Stimulated activated naive B cell treated with anti-CD40 and anti-IgM and Interleukin-4, amounts not matched to agents 10 μg/mL and 1 μg/mL and 100 μg/mL, for 72 hours (primary cell): Measurements from ENCODE around the gene SWAP70.
A peak's percentile ranks its signal among the peaks of the same experiment; 100 is the strongest.

ENCODE experiments used
- ATAC-seq, 2 donors: fragments of 150-1000 bp; cut with Tn5 transposase; replicated peaks; 2 replicates each; pipeline ENCODE4 v1.10.0; 2021; ENCODE audit warnings: moderate library complexity in 1 of 2
- DNase-seq: peaks from one replicate; pipeline ENCODE4 v3.0.0; 2021
- H3K27ac Mint-ChIP-seq: one replicate; pipeline ENCODE4 v1.8.0; 2022; ENCODE audit warnings: mild to moderate bottlenecking, mixed read lengths
- H3K27me3 Mint-ChIP-seq, 2 donors: one replicate each; pipeline ENCODE4 v1.8.0; 2022; ENCODE audit warnings: mixed read lengths in 2 of 2
- H3K36me3 Mint-ChIP-seq, 2 donors: one replicate each; pipeline ENCODE4 v1.8.0; 2022; ENCODE audit warnings: mixed read lengths in 2 of 2, mild to moderate bottlenecking in 1 of 2
- H3K4me1 Mint-ChIP-seq, 2 donors: one replicate each; pipeline ENCODE4 v1.8.0; 2022; ENCODE audit warnings: mixed read lengths in 2 of 2, mild to moderate bottlenecking in 1 of 2
- H3K4me3 Mint-ChIP-seq, 2 donors: one replicate each; pipeline ENCODE4 v1.8.0; 2022; ENCODE audit warnings: mild to moderate bottlenecking in 2 of 2, mixed read lengths in 2 of 2, moderate library complexity in 1 of 2
- H3K9me3 Mint-ChIP-seq, 2 donors: one replicate each; pipeline ENCODE4 v1.8.0; 2022; ENCODE audit warnings: mixed read lengths in 2 of 2, mild to moderate bottlenecking in 1 of 2

SWAP70 gene

GRCh38 chr11:9747828-9748227 lies 84.0 kb downstream of the SWAP70 start:
- Mint-ChIP-seq H3K4me1 (peaks cover 47 to 59% of the 10 kb centered on the region in 2 donors), H3K36me3 (peaks cover 42 to 60% of the 10 kb centered on the region in 2 donors), H3K27me3 (no peaks in the 10 kb centered on the region), H3K4me3 (peak overlapping the region; percentile 72 to 73), H3K9me3 (no peaks in the 10 kb centered on the region), H3K27ac (peak overlapping the region; percentile 60)
- no peak for DNase-seq
- ATAC-seq, result no peak

DNA sequence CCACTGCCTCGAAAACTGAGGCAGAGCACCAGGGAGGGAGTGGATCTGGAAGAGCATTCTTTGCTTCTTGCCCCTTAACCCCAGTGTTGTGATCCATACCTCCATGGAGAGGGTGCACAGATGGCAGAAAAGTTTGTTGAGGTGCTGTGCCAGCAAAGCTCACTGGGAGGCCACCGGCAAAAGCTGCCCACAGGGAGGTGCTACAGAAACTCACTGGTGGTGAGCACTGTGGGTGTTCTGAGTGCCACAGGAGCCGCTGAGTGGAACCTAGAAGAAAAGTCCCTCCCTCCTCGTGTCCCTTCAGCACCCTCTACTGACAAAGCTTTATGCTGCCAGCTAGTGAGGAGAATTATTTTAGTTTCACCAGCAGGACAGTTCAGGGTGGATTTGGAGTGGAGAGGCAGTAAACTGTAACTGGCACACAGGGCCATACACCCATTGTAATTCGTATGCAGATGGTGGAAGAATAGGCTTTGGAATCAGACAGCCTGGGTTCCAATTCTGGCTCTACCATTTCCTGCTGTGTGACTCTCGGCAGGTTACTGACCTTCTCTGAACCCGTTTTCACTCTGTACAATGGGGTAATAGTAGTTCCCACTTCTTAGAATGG lies 84.6 kb downstream of the SWAP70 start:
- H3K4me3 Mint-ChIP-seq, result peak overlapping the region; percentile 72 to 73
- no peaks in the 10 kb centered on the region for H3K9me3 Mint-ChIP-seq
- peaks cover 52 to 65% of the 10 kb centered on the region in 2 donors for H3K4me1 Mint-ChIP-seq
- H3K27me3 Mint-ChIP-seq, result no peaks in the 10 kb centered on the region
- H3K27ac Mint-ChIP-seq, result peak overlapping the region; percentile 60
- H3K36me3 Mint-ChIP-seq, result peaks cover 49 to 66% of the 10 kb centered on the region in 2 donors
- peak; percentile 73 to 75 for ATAC-seq
- peak; percentile 81 for DNase-seq

GRCh38 chr11:9750551-9750950 lies 86.7 kb downstream of the SWAP70 start:
- no peak for ATAC-seq
- no peak overlapping the region for H3K4me3 Mint-ChIP-seq
- H3K27ac Mint-ChIP-seq, result peak overlapping the region; percentile 93
- no peak for DNase-seq
- no peaks in the 10 kb centered on the region for H3K27me3 Mint-ChIP-seq
- no peaks in the 10 kb centered on the region for H3K9me3 Mint-ChIP-seq
- peaks cover 64 to 79% of the 10 kb centered on the region in 2 donors for H3K4me1 Mint-ChIP-seq
- peaks cover 47 to 71% of the 10 kb centered on the region in 2 donors for H3K36me3 Mint-ChIP-seq

GRCh38 chr11:9752091-9752490 lies 88.2 kb downstream of the SWAP70 start:
- Mint-ChIP-seq H3K27me3 (no peaks in the 10 kb centered on the region), H3K36me3 (peaks cover 36 to 69% of the 10 kb centered on the region in 2 donors), H3K27ac (no peak overlapping the region), H3K9me3 (no peaks in the 10 kb centered on the region), H3K4me3 (no peak overlapping the region), H3K4me1 (peaks cover 65 to 79% of the 10 kb centered on the region in 2 donors)
- no peak for ATAC-seq
- DNase-seq, result no peak

DNA sequence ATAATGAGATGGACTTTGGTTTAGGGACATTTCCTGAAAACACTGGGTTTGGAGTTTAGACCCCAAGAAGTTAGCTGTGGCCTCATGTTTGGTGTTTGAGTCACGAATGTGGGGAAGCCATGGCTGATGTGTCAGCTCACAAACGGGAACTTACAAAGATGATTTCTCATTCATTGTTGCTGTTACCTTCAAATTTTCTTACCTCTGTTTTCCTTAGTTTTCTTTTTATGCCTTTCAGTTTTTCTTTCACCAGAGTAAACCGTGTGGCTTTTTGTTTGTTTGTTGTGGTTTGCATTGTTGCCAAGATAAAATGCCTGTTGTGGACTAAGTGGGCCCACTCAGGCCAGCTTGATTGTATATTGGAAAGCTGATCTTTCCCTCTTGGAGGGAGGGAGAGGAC lies 89.1 kb downstream of the SWAP70 start:
- H3K36me3 Mint-ChIP-seq, result peaks cover 28 to 62% of the 10 kb centered on the region in 2 donors
- ATAC-seq (no peak), DNase-seq (no peak)
- no peaks in the 10 kb centered on the region for H3K9me3 Mint-ChIP-seq
- no peaks in the 10 kb centered on the region for H3K27me3 Mint-ChIP-seq
- peak overlapping the region; percentile 92 for H3K27ac Mint-ChIP-seq
- H3K4me1 Mint-ChIP-seq, result peaks cover 64 to 79% of the 10 kb centered on the region in 2 donors
- H3K4me3 Mint-ChIP-seq, result peak overlapping the region in 1 of 2 donors; percentile 55

DNA sequence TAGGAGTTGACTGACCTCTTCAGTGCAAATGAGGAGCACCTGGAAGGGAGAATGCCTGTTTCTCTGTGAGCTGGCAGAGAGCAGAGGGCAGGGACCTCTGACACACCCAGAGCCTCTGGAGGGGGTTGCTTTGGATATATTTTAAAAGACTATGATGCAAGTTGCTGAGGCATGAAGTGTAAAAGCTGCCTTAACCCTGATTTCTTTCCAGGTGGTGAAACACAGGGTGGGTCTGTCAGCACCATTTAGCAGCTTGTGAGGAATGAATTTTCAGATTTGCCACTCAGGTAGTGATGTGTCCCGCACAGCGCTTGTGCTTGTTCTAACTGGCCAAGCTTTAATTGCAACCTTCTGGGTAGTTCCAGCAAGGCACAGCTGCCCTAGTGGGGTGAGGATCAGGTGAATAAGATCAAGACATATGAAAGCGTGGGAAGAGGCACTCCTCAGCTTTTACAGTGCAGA lies 90.2 kb downstream of the SWAP70 start:
- ATAC-seq (no peak), DNase-seq (no peak)
- Mint-ChIP-seq H3K4me1 (peaks cover 58 to 75% of the 10 kb centered on the region in 2 donors), H3K36me3 (peaks cover 19 to 52% of the 10 kb centered on the region in 2 donors), H3K27ac (peak overlapping the region; percentile 63), H3K27me3 (no peaks in the 10 kb centered on the region), H3K4me3 (no peak overlapping the region), H3K9me3 (no peaks in the 10 kb centered on the region)

DNA sequence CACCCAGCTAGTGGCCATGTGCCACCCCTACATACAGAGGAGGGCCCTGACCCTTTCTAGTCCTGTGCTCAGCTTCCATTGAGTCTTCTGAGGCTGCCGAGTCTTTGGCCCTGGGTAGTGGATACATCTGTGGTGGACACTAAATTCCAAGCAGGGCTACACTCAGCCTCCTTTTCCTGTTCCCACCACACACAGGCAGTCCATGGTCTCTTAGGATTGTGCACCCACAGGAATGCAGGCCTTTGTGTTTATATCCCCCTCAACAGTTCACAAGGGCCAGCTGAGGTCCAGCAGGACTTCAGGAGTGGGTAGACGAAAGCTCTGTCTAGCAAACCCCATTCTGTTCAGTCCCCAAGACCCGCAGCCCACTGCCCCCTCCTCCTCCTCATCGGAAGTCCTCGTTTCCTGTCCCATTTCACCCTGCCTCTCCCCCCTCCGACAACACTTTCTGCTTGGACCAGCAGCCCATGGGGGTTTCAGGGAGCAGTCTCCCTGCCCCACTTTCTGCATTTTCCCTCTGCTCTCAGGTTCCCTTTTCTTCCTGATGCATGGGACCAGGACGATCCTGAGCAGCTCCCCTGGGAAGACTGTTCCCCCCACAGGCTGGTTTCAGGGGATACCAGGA lies 91.8 kb downstream of the SWAP70 start:
- DNase-seq (no peak), ATAC-seq (no peak)
- no peaks in the 10 kb centered on the region for H3K9me3 Mint-ChIP-seq
- H3K4me3 Mint-ChIP-seq, result peak overlapping the region; percentile 61 to 70
- peaks cover 61 to 79% of the 10 kb centered on the region in 2 donors for H3K4me1 Mint-ChIP-seq
- no peaks in the 10 kb centered on the region for H3K27me3 Mint-ChIP-seq
- peaks cover 10 to 44% of the 10 kb centered on the region in 2 donors for H3K36me3 Mint-ChIP-seq
- H3K27ac Mint-ChIP-seq, result peak overlapping the region; percentile 97

DNA sequence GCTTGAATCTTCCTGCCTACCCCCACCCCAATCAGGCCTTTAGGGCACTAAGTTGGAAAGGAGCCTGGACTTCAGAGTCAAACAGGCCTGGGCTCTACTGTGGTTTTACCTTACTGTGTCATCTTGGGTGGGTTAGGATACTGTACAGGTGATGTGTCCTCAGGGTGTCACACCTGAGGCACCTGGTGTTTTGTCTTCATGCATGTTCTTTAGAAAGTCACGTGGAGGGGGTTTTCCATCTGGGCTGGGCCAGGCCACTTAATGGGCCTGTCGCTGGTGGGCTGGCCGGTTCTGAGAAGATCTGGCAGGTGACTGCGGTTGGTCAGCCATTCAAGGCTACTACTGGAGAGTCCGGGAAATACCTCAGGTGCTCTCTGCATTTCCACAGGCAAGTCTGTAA lies 92.6 kb downstream of the SWAP70 start:
- no peaks in the 10 kb centered on the region for H3K9me3 Mint-ChIP-seq
- peaks cover 64 to 86% of the 10 kb centered on the region in 2 donors for H3K4me1 Mint-ChIP-seq
- ATAC-seq, result no peak
- H3K4me3 Mint-ChIP-seq, result peak overlapping the region; percentile 39 to 70
- no peaks in the 10 kb centered on the region for H3K27me3 Mint-ChIP-seq
- peaks cover 10 to 37% of the 10 kb centered on the region in 2 donors for H3K36me3 Mint-ChIP-seq
- H3K27ac Mint-ChIP-seq, result peak overlapping the region; percentile 97
- DNase-seq, result peak; percentile 30

- H3K4me3 Mint-ChIP-seq, result peak overlapping the region; percentile 24 to 70
- H3K36me3 Mint-ChIP-seq, result peaks cover 10 to 39% of the 10 kb centered on the region in 2 donors
- H3K27ac Mint-ChIP-seq, result peak overlapping the region; percentile 97
- peaks cover 68 to 90% of the 10 kb centered on the region in 2 donors for H3K4me1 Mint-ChIP-seq
- no peaks in the 10 kb centered on the region for H3K27me3 Mint-ChIP-seq
- ATAC-seq, result no peak
- no peaks in the 10 kb centered on the region for H3K9me3 Mint-ChIP-seq
- no peak for DNase-seq
Measured at GRCh38 chr11:9756878-9757277, 93.0 kb downstream of the SWAP70 start.

- H3K9me3 Mint-ChIP-seq, result no peaks in the 10 kb centered on the region
- DNase-seq (peak; percentile 91), ATAC-seq (peak; percentile 55 to 66)
- peak overlapping the region; percentile 97 for H3K27ac Mint-ChIP-seq
- peak overlapping the region; percentile 79 to 86 for H3K4me3 Mint-ChIP-seq
- peaks cover 14 to 37% of the 10 kb centered on the region in 2 donors for H3K36me3 Mint-ChIP-seq
- H3K27me3 Mint-ChIP-seq, result no peaks in the 10 kb centered on the region
- H3K4me1 Mint-ChIP-seq, result peaks cover 74 to 90% of the 10 kb centered on the region in 2 donors
Measured at GRCh38 chr11:9757809-9758636, 94.1 kb downstream of the SWAP70 start.

- peaks cover 73 to 82% of the 10 kb centered on the region in 2 donors for H3K4me1 Mint-ChIP-seq
- no peaks in the 10 kb centered on the region for H3K27me3 Mint-ChIP-seq
- DNase-seq, result peak; percentile 58
- peak overlapping the region; percentile 98 for H3K27ac Mint-ChIP-seq
- peak; percentile 18 to 19 for ATAC-seq
- H3K9me3 Mint-ChIP-seq, result no peaks in the 10 kb centered on the region
- H3K36me3 Mint-ChIP-seq, result peaks cover 10 to 33% of the 10 kb centered on the region in 2 donors
- H3K4me3 Mint-ChIP-seq, result peak overlapping the region; percentile 86 to 88
Measured at GRCh38 chr11:9758637-9759518, 95.0 kb downstream of the SWAP70 start.

DNA sequence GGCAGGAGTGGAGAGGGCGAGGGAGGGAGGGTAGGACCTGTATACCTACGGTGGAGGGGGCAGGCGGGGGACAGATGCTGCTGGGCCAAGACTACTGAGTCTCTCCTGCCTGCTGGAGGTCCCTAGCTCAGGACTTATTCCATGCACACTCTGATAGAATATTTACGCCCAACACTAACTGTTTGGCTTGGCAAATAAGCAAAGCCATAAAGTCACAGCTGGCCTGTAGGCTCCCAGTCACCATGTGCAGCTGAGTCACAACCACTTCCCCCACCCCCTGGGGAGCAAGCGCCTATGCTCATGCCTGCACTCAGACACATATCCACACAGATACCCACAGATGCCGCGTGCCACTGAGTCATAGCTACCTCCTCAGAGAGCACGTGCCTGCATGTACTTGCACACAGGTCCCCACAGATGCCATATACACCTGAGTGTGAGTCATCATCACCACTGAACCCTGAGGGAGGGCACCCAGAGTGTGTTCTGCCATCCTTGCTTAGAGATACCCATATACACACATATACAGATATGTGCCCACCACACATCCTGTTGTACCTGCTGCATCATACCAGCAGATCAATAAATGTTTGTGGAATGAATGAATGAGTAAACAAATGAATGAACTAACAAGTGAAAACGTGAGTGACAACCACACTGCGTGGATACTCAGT lies 95.8 kb downstream of the SWAP70 start:
- H3K27ac Mint-ChIP-seq, result peak overlapping the region; percentile 98
- no peaks in the 10 kb centered on the region for H3K9me3 Mint-ChIP-seq
- peaks cover 13 to 37% of the 10 kb centered on the region in 2 donors for H3K36me3 Mint-ChIP-seq
- no peaks in the 10 kb centered on the region for H3K27me3 Mint-ChIP-seq
- peak overlapping the region; percentile 86 to 88 for H3K4me3 Mint-ChIP-seq
- ATAC-seq (peak; percentile 81 to 82), DNase-seq (peak; percentile 93)
- peaks cover 70 to 81% of the 10 kb centered on the region in 2 donors for H3K4me1 Mint-ChIP-seq

- DNase-seq, result no peak
- Mint-ChIP-seq H3K27me3 (no peaks in the 10 kb centered on the region), H3K9me3 (no peaks in the 10 kb centered on the region), H3K27ac (peak overlapping the region; percentile 98), H3K4me1 (peaks cover 73 to 81% of the 10 kb centered on the region in 2 donors), H3K4me3 (peak overlapping the region; percentile 86 to 88), H3K36me3 (peaks cover 16 to 40% of the 10 kb centered on the region in 2 donors)
- ATAC-seq, result no peak
Measured at GRCh38 chr11:9760193-9760575, 96.3 kb downstream of the SWAP70 start.
